GM19372 (cell line): Measurements from ENCODE around the gene FLVCR2.
A peak's percentile ranks its signal among the peaks of the same experiment; 100 is the strongest.
"Not testable (repeated sequence)": the region's sequence is repeated elsewhere in the genome, so short reads cannot be mapped to it uniquely, and the experiment has no call there.

Experiments used
- ATAC-seq: cut with Tn5 transposase; IDR thresholded peaks from one replicate; pipeline ENCODE4 v1.9.1; 2021; ENCODE audit warnings: mild to moderate bottlenecking, low read depth, moderate library complexity; ENCODE audit not compliant: unreplicated experiment

Gene FLVCR2

GRCh38 chr14:75658957-75659356 is 80.5 kb downstream of the FLVCR2 start:
- ATAC-seq = no peak

- no peak for ATAC-seq
Measured at GRCh38 chr14:75660238-75660629, 81.8 kb downstream of the FLVCR2 start.

- peak; percentile 98 for ATAC-seq
Measured at GRCh38 chr14:75660630-75661498, 82.4 kb downstream of the FLVCR2 start, which contains the start of the genes ERG28 and TTLL5. ERG28 (minus strand) TSS chr14:75660876; CDS start chr14:75657502, 3,374 bp downstream. TTLL5 (plus strand) TSS chr14:75661246; CDS start chr14:75663150, 1,904 bp downstream.

DNA sequence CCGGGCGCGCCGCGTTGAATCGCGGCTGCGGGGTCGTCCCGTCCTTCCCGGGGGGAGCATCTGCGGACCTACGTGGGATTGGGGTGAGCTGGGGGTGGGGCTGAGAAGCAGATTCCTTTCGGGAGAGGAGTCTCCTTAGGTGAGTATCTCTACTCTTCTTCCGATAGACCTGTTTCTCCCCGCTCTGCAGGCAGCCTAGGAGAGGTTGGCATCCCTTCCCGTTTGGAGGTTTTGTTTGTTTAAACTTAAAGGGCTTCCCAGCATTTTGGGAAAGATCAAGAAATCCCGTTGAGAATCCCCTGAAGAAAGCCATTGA is 83.0 kb downstream of the FLVCR2 start:
- no peak for ATAC-seq

DNA sequence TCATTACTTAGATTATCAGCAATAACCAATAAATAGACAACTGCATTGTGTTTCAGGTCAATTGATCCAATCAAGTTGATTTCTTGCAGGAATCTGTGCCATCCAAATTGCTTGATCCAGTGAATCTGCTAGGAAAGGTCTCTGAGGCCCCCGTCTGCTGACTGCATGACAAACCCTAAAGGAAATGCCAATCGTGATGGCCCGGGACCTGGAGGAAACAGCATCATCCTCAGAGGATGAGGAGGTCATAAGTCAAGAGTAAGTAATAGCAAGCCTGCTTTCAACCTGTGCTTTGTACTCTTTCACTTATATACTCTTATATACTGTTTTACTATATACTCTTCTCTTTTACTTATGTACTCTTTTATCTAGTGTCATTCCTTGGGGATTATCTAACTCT is 84.5 kb downstream of the FLVCR2 start:
- no peak for ATAC-seq

DNA sequence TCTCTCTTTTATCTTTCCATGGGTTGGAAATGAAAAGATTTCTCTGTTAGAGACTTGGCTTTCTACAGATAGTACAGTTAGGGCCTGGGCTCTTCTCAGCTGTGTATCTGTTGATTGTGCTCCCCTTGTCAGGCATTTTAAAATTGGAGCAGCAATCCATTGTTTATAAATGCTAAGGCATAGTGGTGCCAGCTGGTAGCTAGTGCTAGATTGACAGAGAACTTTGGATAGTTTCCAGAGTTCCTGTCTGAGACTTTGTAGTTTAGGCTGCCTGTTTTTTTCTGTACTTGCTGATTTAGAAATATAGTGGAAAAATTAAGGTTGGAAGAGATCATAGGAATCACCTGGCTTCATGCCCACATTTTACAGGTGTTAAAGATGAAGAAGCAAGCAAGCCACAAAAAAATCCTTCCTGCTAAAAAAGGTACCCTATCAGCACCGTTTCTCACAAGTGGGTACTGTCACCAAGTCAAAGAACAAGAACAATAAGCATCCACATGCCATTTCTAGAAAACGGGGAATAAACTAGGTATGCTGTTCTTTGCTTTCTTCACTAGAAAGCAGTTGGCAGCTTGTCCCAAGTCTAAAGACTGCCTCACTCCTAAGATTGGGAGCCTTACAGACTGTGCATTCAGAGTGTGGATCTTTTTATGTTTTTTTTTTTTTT is 88.8 kb downstream of the FLVCR2 start:
- ATAC-seq = no peak

- no peak for ATAC-seq
Measured at GRCh38 chr14:75672605-75673192, 94.3 kb downstream of the FLVCR2 start.

DNA sequence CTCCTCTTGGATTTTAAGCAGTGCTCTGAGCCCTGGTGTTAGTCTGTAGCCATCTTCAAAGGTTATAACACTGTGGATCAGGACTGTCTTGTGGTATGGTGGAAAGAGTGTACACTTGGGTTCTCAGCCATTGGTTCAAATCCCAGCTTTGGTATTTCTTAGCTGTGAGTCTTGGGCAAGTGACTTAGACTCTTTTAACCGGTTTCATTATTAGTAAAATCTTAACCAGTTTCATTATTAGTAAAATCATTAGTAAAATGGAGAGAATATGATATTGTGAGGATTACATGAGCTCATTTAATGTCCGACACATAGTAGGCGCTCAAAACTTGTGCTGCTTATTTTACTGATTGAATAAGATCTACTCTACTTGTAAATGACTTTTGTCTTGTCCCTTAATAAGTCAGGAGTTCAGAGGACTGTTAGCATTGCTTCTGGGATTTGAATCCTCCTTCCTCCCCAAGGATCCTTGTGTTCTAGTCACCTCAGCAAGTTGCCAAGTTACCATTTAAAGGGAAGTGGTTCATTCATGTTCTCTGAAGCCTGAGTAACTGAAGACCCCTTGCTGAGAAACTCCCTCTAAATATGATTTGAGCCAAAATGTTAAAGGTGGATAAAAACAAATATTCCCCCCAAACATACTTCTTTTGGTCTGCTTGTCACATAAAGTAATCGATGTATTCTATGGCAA is 95.1 kb downstream of the FLVCR2 start:
- no peak for ATAC-seq

GRCh38 chr14:75675265-75675960 is 97.0 kb downstream of the FLVCR2 start:
- ATAC-seq = no peak

GRCh38 chr14:75685910-75686309 is 107.5 kb downstream of the FLVCR2 start:
- no peak for ATAC-seq

DNA sequence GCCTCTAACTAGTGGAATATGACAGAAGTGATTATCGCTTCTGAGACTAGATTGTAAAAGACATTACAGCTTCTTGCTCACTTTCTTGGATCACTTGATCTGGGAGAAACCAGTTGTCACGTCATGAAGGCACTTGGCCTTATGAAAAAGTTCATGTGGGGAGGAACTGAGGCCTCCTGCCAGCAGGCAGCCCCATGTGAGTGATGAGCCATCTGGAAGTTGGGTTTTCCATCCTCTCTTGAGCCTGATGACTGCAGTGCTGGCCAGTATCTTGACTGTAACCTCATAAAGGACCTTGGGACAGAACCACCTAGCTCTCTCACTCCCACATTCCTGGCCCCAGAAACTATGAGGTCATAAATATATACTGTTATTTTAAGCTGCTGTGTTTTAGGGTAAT is 110.6 kb downstream of the FLVCR2 start:
- ATAC-seq = no peak

DNA sequence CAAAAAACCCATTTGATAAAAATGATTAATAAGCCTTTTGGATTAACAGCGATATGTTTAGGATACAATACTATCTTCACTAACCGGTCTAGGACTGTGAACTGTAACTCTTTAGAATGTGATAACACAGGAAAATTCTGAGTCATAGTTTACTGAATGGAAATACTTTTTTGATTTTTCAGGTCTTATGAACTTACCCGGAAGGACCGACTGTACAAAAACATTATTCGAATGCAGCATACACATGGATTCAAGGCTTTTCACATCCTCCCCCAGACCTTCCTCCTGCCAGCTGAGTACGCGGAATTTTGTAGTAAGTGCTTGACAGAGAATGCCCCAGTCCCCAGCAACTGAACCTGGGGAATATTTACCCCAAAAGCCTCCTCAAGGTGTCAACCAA is 111.6 kb downstream of the FLVCR2 start:
- no peak for ATAC-seq

DNA sequence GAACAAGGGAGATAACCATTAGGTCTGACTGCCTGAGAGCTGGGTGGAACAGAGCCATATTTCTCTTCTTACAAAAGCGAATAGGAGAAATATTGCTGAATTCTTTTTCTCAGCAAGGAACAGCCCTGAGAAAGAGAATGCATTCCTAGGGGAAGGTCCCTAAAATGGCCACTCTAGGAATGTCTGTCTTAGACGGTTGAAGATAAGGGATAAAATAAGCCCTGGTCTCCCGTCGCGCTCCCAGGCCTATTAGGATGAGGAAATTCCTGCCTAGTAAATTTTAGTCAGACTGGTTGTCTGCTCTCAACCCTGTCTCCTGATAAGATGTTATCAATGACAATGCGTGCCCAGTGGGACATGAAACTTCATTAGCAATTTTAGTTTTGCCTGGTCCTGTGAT is 116.6 kb downstream of the FLVCR2 start:
- ATAC-seq = not testable (repeated sequence)

- no peak for ATAC-seq
Measured at GRCh38 chr14:75697386-75697785, 119.0 kb downstream of the FLVCR2 start.
